Upper lobe of left lung (tissue), 6 donors: Measurements from ENCODE around the gene LRP8. TPM values are rescaled to one million over a fixed set of nuclear protein-coding genes. Genes with fewer than 3 reads are reported as not detected.

Experiments
- ATAC-seq, 2 donors: fragments of 200-7000 bp; cut with Tn5 transposase; one replicate each; pipeline ENCODE4 v1.9.1; 2022; ENCODE audit warnings: mild to moderate bottlenecking in 2 of 2, moderate library complexity in 2 of 2; ENCODE audit not compliant: low FRiP score in 2 of 2
- DNase-seq, 2 donors: peaks; one replicate each; pipeline ENCODE4 v3.0.0-alpha.2; 2019 to 2020
- H3K27ac ChIP-seq, 4 donors: fragments of 200-600 bp; sonication (generic); one replicate each; pipeline ENCODE4 v1.5.1; 2016 to 2019
- H3K27me3 ChIP-seq, 4 donors: fragments of 200-600 bp; sonication (generic); one replicate each; pipeline ENCODE4 v1.5.1; 2017 to 2019
- H3K36me3 ChIP-seq, 4 donors: fragments of 200-600 bp; sonication (generic); one replicate each; pipeline ENCODE4 v1.5.1; 2016 to 2019
- H3K4me1 ChIP-seq, 4 donors: fragments of 200-600 bp; sonication (generic); one replicate each; pipeline ENCODE4 v1.5.1; 2018 to 2019
- H3K4me3 ChIP-seq, 4 donors: fragments of 200-600 bp; sonication (generic); one replicate each; pipeline ENCODE4 v1.5.1; 2017 to 2019; ENCODE audit warnings: mild to moderate bottlenecking in 2 of 4, moderate library complexity in 1 of 4
- H3K9me3 ChIP-seq, 4 donors: fragments of 200-600 bp; sonication (generic); one replicate each; pipeline ENCODE4 v1.5.1; 2018 to 2019
- EP300 ChIP-seq, 4 donors: sonication (generic); formaldehyde crosslinking; IDR thresholded peaks; one replicate each; pipeline ENCODE4 v1.5.1; 2017; ENCODE audit warnings: antibody characterized with exemption in 4 of 4, control low read depth in 2 of 4
- POLR2A ChIP-seq, 4 donors: fragments of 450-650 bp; IDR thresholded peaks; one replicate each; pipeline ENCODE4 v1.5.1; 2016 to 2017; ENCODE audit warnings: antibody characterized with exemption in 4 of 4, mild to moderate bottlenecking in 2 of 4
- POLR2AphosphoS5 ChIP-seq, 2 donors: sonication (generic); formaldehyde crosslinking; IDR thresholded peaks; one replicate each; pipeline ENCODE4 v1.5.1; 2017; ENCODE audit warnings: antibody characterized with exemption in 2 of 2
- WGBS, 2 donors: methylation state at CpG; one replicate each; pipeline ENCODE4 v1.1.5; 2017 to 2018; 5-methylcytosine and 5-hydroxymethylcytosine counted together
- total RNA-seq, 6 donors: library from RNA; depleted of rRNA in 4 of 6; stranded (reverse); fragments of >200 nt in 4 of 6; gene quantifications; one replicate each; pipeline versions ENCODE4 v1.1.0 to v1.2.1, GENCODE V29; 2016 to 2021
- TF ChIP-seq, protein P1 (sequence below), 6 experiments: fragments of 450-650 bp in 4 of 6; fragments of 200-600 bp in 2 of 6; sonication (generic) in 2 of 6; IDR thresholded peaks; one replicate each; pipeline ENCODE4 v1.5.1; 2016 to 2019; ENCODE audit warnings: antibody characterized with exemption in 6 of 6
- donor health status: DM: no; HTN: no; CAD: no; lungs with moderate emphysema.
- donor health status: DM: no; HTN: yes; CAD: no; lungs with severe emphysema.

Gene LRP8
- total RNA-seq, 6 donors from 2014 or later, result 4.6 to 23.0 (median 11.1) TPM

DNA sequence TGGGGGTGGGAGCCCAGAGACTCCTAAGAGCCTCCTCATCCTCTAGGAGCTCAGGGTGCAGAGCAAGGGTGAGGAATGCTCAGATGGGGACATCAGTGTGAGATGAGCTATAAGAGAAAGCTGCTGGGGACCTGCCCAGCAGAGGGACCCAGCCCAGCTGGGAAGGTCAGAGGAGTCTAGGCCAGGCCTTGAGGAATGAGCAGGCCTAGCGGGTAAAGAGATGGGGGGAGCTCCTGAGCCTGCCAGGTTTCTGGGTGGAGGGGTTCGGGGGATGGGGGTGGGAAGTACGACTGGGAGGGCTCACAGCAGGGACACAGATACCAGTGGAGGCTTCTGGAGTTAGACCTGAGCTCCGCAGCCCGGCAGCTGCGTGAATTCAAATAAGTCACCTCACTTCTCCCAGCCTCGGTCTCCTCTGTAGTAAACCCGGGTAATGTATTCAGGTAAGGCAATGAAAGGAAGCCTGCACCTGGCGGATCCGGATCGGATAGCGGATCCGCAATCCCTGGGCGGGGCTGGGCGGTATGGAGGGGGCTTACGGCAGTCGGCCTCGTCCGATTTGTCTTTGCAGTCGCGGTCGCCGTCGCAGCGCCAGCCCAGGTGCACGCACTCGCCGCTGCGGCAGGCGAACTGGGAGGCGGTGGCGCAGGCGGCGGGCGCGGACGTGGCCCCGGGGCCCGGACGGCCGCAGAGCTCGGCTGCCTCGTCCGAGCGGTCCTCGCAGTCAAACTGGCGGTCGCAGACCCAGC, 51.5 kb downstream of the LRP8 start:
- TF ChIP-seq, protein P1, sequence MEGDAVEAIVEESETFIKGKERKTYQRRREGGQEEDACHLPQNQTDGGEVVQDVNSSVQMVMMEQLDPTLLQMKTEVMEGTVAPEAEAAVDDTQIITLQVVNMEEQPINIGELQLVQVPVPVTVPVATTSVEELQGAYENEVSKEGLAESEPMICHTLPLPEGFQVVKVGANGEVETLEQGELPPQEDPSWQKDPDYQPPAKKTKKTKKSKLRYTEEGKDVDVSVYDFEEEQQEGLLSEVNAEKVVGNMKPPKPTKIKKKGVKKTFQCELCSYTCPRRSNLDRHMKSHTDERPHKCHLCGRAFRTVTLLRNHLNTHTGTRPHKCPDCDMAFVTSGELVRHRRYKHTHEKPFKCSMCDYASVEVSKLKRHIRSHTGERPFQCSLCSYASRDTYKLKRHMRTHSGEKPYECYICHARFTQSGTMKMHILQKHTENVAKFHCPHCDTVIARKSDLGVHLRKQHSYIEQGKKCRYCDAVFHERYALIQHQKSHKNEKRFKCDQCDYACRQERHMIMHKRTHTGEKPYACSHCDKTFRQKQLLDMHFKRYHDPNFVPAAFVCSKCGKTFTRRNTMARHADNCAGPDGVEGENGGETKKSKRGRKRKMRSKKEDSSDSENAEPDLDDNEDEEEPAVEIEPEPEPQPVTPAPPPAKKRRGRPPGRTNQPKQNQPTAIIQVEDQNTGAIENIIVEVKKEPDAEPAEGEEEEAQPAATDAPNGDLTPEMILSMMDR (IDR thresholded peaks at IDR 0.05), result no peak
- no peak for TF ChIP-seq EP300 (IDR thresholded peaks at IDR 0.05)
- TF ChIP-seq POLR2AphosphoS5 (IDR thresholded peaks at IDR 0.05), result no peak
- no peak for TF ChIP-seq POLR2A (IDR thresholded peaks at IDR 0.05)
- no peaks in the 10 kb centered on the region for H3K36me3 ChIP-seq
- 88 to 90% methylated on average over 37 to 48 of the region's 48 CpGs for WGBS, 2 donors
- H3K27ac ChIP-seq, result no peak overlapping the region
- ATAC-seq, result no peak
- no peak overlapping the region for H3K4me3 ChIP-seq
- no peaks in the 10 kb centered on the region for H3K4me1 ChIP-seq
- no peaks in the 10 kb centered on the region for H3K27me3 ChIP-seq
- no peaks in the 10 kb centered on the region for H3K9me3 ChIP-seq
- no peak for DNase-seq

DNA sequence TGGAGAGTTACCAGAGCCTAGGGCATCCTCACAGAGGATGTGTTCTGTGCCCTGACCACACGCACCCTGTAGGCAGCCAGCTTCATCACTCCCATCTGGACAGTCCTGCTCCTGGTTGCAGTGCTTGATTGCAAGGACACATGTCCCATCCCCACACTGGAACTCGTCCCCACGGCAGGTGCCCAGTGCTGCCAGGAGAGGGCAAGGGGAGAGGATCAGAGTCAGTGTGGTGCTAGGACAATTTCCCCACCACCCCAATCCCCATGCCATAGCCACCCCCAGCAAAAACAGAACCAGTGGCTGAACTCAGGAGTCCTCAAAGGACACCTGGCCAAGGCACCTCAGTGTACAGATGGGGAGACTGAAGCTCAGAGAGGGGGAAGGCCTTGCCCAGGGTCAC, 52.3 kb downstream of the LRP8 start:
- Histone ChIP-seq H3K9me3 (no peaks in the 10 kb centered on the region), H3K27me3 (no peaks in the 10 kb centered on the region), H3K36me3 (no peaks in the 10 kb centered on the region), H3K4me3 (no peak overlapping the region), H3K4me1 (no peaks in the 10 kb centered on the region), H3K27ac (no peak overlapping the region)
- TF ChIP-seq, protein P1 (IDR thresholded peaks at IDR 0.05), result no peak
- no peak for TF ChIP-seq POLR2A (IDR thresholded peaks at IDR 0.05)
- no peak for TF ChIP-seq POLR2AphosphoS5 (IDR thresholded peaks at IDR 0.05)
- no peak for TF ChIP-seq EP300 (IDR thresholded peaks at IDR 0.05)
- 80 to 97% methylated on average over 2 to 3 of the region's 3 CpGs for WGBS, 2 donors
- ATAC-seq, result no peak
- DNase-seq, result no peak

DNA sequence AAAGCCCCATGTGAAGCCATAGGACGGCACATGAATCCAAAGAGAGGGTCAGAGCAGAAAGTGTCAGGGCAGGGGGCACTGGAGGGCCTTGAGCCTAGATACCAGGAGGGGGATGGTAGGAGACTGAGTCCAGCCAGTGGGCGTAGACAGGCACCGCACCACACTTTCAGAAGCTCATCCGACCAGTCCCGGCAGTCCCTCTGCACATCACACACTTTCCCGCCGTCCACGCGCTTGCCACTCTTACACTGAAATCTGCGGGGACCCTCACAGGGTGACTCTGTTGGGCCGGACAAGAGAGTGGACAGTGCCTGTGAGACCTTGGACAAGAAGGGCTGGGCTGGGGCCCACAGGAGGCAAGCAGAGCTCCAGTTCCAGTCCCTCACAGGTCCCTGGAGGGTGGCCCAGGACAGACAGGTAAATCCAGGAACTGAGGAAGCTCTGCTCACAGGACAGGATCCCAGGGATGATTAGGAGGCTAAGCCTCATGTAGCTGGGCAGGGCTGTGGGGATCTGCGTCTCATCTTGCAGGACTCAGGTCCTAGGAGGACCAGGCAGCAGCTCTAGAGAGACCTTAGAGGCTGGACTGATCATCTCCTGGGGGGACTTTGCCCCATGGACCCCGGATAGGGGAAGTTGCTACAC, 53.2 kb downstream of the LRP8 start:
- ATAC-seq, result no peak

DNA sequence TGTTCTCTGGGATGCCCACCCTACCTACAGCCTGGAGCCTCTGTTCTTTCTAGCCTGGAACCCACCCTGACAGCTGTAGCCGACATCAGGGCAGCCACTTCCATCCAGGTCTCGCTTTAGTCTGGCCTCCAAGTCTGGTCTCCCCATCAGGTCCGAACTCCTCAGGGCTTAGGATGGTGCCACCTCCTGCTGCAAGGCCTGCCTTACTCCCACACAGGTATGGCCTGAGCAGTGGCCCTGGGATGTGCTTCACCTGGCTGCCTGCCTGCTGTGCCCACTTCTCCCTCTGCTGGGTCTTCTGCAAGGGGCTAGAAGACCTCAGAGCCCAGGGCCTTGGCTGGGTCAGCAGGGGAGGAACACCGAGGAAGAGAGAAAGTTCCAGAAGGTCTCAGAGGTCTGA, 53.8 kb downstream of the LRP8 start:
- H3K36me3 ChIP-seq, result no peaks in the 10 kb centered on the region
- ATAC-seq (no peak), DNase-seq (no peak)
- TF ChIP-seq POLR2AphosphoS5 (IDR thresholded peaks at IDR 0.05) (no peak), POLR2A (IDR thresholded peaks at IDR 0.05) (no peak), EP300 (IDR thresholded peaks at IDR 0.05) (no peak)
- TF ChIP-seq, protein P1 (IDR thresholded peaks at IDR 0.05), result no peak
- WGBS, 2 donors, result 90 to 100% methylated on average over 4 of the region's 4 CpGs
- no peaks in the 10 kb centered on the region for H3K9me3 ChIP-seq
- H3K4me1 ChIP-seq, result no peaks in the 10 kb centered on the region
- no peak overlapping the region for H3K27ac ChIP-seq
- no peak overlapping the region for H3K4me3 ChIP-seq
- no peaks in the 10 kb centered on the region for H3K27me3 ChIP-seq

More for the DNA sequence above, 53.2 kb downstream of the LRP8 start:
- Histone ChIP-seq H3K9me3 (no peaks in the 10 kb centered on the region), H3K27me3 (no peaks in the 10 kb centered on the region), H3K4me1 (no peaks in the 10 kb centered on the region), H3K27ac (no peak overlapping the region), H3K4me3 (no peak overlapping the region), H3K36me3 (no peaks in the 10 kb centered on the region)
- TF ChIP-seq, protein P1 (IDR thresholded peaks at IDR 0.05), result no peak
- TF ChIP-seq EP300 (IDR thresholded peaks at IDR 0.05) (no peak), POLR2A (IDR thresholded peaks at IDR 0.05) (no peak), POLR2AphosphoS5 (IDR thresholded peaks at IDR 0.05) (no peak)
- DNase-seq, result peak in 1 of 2 donors; percentile 25
- 90% methylated on average over 12 to 13 of the region's 13 CpGs for WGBS, 2 donors
